GM19324 (cell line): Measurements from ENCODE around the gene CNN3.

ENCODE experiments used
- ATAC-seq: cut with Tn5 transposase; IDR thresholded peaks from one replicate; pipeline ENCODE4 v1.9.1; 2021; ENCODE audit warnings: mild to moderate bottlenecking, moderate library complexity; ENCODE audit not compliant: unreplicated experiment, low FRiP score

Gene CNN3

GRCh38 chr1:94926915-94927404 is at the start of gene CNN3:
CNN3 (minus strand) TSS chr1:94927110; CDS start chr1:94926894, 216 bp downstream.
- ATAC-seq = peak; percentile 91

GRCh38 chr1:94974824-94975223 is 47.9 kb upstream of the CNN3 start:
- ATAC-seq = no peak

GRCh38 chr1:94974241-94974640 is 47.3 kb upstream of the CNN3 start:
- no peak for ATAC-seq

- ATAC-seq = no peak
These were observed 46.5 kb upstream of the CNN3 start for GRCh38 chr1:94973309-94973922.

GRCh38 chr1:94971491-94971924 is 44.6 kb upstream of the CNN3 start:
- ATAC-seq = no peak

GRCh38 chr1:94970783-94971182 is 43.9 kb upstream of the CNN3 start:
- ATAC-seq = no peak

- ATAC-seq = no peak
These were observed 42.2 kb upstream of the CNN3 start for GRCh38 chr1:94969137-94969536.

- no peak for ATAC-seq
These were observed 39.1 kb upstream of the CNN3 start for GRCh38 chr1:94966033-94966432.

GRCh38 chr1:94963864-94964263 is 37.0 kb upstream of the CNN3 start:
- no peak for ATAC-seq

- ATAC-seq = peak; percentile 94
These were observed 35.7 kb upstream of the CNN3 start for GRCh38 chr1:94962409-94963265.

- no peak for ATAC-seq
These were observed 35.1 kb upstream of the CNN3 start for GRCh38 chr1:94961988-94962387.

GRCh38 chr1:94961582-94961981 is 34.7 kb upstream of the CNN3 start:
- no peak for ATAC-seq

GRCh38 chr1:94958081-94958480 is 31.2 kb upstream of the CNN3 start:
- no peak for ATAC-seq

GRCh38 chr1:94955767-94956632 is 29.1 kb upstream of the CNN3 start:
- no peak for ATAC-seq

- no peak for ATAC-seq
These were observed 27.6 kb upstream of the CNN3 start for GRCh38 chr1:94954263-94955220.

GRCh38 chr1:94953746-94954145 is 26.8 kb upstream of the CNN3 start:
- no peak for ATAC-seq

- ATAC-seq = no peak
These were observed 26.2 kb upstream of the CNN3 start for GRCh38 chr1:94953107-94953506.

GRCh38 chr1:94952539-94952938 is 25.6 kb upstream of the CNN3 start:
- ATAC-seq = no peak

- ATAC-seq = no peak
These were observed 24.7 kb upstream of the CNN3 start for GRCh38 chr1:94951509-94952208.
